GM18870 (cell line): Measurements from ENCODE around the gene OR4E1.
"Not testable (repeated sequence)": the region's sequence is repeated elsewhere in the genome, so short reads cannot be mapped to it uniquely, and the experiment has no call there.

ENCODE experiments used
- ATAC-seq: cut with Tn5 transposase; IDR thresholded peaks from one replicate; pipeline ENCODE4 v1.9.1; 2021; ENCODE audit warnings: moderate library complexity; ENCODE audit not compliant: unreplicated experiment

The OR4E1 gene

DNA sequence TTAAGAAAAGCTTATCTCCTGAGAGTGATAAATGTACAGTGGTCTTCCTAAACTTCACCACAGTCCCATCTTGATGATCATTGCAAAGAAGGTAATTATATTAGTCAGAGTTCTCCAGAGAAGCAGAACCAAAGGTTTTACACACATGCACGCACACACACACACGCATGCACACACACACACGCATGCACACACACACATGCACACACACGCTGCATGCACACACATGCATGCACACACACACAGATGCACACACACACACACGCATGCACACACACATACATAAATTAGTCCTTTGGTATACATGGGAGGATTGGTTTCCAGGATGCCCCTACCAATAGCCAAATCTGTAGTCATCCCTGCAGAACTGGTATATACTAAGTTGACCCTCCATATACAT is 19.4 kb downstream of the OR4E1 start:
- no peak for ATAC-seq

DNA sequence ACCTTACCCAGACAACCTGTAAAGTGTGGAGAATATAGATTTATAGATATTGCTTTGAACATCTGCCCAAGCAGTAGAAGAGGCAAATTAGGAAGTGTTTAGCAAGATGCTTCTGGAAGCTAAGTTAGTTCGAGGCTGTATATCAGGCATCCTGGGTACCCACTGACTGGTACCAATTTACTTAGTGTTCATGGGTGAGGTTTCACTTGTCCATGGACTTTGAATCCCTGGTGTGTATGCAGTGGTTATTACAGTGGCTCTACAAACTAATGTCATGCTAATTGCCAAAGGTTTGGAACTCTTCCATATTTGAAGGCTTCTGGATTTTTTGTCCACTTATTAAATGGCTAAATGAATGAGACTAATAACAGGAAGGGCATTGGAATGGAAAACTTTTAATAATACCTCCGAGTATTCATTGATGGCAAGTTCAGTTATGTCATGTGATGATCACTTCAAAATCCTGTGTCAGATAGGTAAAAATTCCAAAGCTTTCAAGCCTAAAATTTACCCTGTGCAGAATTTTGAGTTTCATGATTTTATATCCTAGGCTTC is 20.2 kb downstream of the OR4E1 start, which contains the start of gene OR4E2:
Gene OR4E2 (plus strand): TSS at position 505 of the 555 bp plus-strand sequence. CDS start 11,248 bp downstream, outside the sequence.
- ATAC-seq, result no peak

DNA sequence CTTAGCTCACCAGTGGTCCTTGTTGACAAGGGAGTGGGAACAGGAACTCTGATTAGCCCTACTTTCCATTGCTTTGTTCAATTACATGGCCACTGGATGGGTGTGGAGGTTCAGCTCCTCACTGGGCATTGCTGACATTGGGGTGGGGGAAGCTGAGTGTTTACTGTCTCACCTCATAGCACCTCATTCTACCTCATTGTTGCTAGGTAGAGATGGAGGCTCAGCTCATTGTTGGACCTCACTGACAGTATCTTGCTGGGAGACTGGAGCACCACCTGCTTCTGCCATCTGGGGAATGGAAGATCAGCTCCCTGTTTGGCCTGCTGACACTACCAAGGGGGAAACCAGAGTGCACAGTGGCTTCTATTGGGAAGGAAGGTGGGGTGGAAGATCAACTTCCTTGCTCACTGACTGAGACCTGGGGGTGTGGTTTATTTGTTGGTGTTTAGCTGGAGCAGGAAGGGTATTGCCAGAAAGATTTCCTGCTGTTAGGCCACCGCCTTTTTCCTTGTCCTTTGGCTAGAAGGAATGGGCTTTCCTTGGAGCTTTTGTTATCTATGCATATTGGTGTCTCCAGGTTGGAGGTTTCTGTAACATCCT is 21.3 kb downstream of the OR4E1 start:
- no peak for ATAC-seq

DNA sequence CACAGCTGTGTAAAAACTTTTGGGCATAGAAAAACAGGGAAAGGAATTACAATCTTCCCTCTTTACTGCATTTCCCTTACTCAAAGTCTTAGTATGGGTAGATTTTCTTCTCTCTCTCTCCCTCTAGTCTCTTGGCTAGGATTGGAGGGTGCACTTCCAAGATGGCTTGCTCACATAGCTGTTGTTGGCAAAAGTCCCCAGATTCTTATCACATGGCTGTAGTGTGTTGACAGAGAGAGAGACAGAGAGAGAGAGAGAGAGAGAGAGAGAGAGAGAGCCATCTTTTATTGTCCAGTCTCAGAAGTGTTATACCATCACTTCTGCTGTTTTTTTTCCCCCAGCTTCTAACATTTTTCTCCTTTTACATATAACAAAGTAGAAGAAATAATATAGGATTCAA is 26.2 kb downstream of the OR4E1 start:
- ATAC-seq, result no peak

DNA sequence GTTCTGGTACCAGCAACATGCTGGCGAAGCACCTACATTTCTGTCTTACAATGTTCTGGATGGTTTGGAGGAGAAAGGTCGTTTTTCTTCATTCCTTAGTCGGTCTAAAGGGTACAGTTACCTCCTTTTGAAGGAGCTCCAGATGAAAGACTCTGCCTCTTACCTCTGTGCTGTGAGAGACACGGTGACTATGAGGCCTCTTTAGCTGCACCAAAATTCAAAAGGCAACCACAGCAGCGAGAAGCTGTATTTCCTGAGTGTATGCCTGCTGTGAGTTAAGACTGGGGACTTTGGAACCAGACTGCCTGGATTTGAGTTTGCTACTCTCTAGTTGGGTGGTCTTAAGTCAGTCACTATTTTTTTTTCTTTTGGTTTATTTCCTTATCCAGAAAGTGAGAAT is 30.2 kb downstream of the OR4E1 start:
- ATAC-seq, result no peak

DNA sequence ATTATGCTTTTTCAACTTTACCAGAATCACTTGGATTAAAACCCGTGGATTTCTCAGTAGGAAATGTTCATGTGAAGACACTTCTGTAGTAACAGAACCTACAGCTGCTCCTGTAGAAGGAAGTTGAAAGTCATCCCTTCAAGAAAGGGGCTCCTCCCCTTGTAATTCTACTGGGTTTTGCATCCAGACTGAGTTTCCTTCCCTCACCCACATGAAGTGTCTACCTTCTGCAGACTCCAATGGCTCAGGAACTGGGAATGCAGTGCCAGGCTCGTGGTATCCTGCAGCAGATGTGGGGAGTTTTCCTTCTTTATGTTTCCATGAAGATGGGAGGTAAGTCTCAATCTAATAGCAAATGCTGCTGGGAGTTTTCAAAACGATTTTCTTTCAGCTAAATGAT is 30.9 kb downstream of the OR4E1 start:
- ATAC-seq, result no peak

DNA sequence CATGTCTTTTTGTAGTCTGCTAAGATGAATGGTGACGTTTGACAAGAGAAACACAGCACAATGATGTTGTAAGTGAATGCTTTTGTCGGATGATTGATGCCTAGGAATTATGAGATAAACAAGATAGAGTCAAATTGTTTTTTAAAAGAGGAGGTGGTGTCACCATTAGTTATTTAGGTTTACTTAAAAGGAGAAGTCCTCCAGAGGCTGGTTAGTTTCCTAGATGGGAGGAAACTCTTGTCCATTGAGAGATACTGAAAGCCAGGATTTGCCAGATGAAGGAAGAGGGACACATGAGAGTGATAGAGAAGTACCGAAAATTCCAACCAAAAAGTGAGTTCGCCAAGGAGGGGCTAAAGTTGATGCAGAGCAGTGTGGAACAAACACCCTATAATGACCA is 38.8 kb downstream of the OR4E1 start, which contains the start of gene OR10G2:
Gene OR10G2 (minus strand): TSS at position 101 of the 400 bp plus-strand sequence. CDS start 98 bp downstream, at position 3.
- ATAC-seq, result no peak

DNA sequence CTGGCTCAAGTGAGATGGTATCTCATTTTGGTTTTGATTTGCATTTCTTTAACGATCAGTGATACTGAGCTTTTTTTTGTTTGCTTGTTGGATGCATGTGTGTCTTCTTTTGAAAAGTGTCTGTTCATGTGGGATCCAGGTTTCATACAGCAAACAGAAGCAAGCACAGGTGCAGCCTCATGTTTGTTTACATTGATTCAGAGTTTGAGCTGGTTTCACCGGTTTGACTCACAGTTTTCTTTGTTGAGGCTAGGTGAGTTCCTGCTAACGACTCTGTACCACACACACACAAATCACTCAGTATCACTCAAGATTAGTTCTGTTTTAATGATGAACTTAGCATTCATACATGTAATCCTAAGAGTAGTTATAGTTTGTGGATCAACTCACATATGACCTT is 42.5 kb downstream of the OR4E1 start:
- ATAC-seq, result no peak

DNA sequence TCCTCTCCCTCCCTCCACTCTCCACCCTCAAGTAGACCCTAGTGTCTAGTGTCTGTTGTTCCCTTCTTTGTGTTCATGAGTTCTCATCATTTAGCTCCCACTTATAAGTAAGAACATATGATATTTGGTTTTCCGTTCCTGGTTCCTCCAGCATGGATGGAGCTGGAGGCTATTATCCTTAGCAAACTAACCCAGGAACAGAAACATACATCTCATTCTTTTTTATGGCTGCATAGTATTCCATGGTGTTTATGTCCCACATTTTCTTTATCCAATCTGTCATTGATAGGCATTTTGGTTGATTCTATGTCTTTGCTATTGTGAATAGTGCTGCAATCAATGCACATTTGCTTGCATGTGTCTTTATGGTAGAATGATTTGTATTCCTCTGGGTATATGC is 43.1 kb downstream of the OR4E1 start:
- not testable (repeated sequence) for ATAC-seq

DNA sequence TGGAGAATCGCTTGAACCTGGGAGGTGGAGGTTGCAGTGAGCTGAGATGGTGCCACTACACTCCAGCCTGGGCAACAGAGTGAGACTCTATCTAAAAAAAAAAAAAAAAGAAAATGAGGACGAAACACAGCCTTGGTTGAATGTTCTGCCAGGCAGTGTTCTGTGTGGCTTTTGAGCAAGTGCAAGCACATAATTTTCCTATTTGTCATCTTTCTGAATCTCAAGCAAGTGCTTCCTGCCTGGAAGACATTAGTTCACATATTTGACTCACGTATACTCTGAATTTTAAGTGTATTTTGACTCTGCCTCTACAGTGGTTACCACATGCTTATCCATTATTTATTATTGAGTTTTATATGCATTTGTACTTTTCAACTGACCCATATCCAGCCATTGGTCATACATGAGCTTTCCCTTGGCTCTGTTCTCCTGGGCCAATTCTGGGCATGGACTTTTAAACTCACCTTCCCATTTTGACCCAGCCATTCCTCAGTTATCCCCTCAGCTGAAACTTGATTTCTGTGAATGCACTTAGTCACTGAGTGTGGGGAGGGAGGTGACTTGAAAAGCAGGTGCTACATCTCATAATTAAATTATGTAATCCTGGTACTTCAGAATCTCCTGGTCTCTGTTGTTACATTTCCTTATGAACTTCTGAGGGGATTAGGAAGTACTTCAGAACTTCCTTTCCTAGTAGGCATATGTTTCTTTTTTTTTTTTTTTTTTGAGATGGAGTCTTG is 47.0 kb downstream of the OR4E1 start:
- ATAC-seq, result no peak
